Astrocyte of the spinal cord (primary cell): ENCODE data around the gene INTS6.

Experiments
- DNase-seq: peaks from one replicate; pipeline ENCODE4 v3.0.0; 2011; ENCODE audit warnings: low read depth, low spot score
- H3K4me3 ChIP-seq: 2 replicates; pipeline ENCODE4 v1.5.1; 2011; ENCODE audit warnings: low read depth, mild to moderate bottlenecking, low read length, moderate library complexity
- in situ Hi-C: cut with HindIII; loops from 2 replicates; pipeline ENCODE4 v1.10.0; 2017; ENCODE audit warnings: low sequenced_read_pairs
- TF ChIP-seq, protein P1 (sequence below): IDR thresholded peaks from 2 replicates; pipeline ENCODE4 v1.5.1; 2012; ENCODE audit warnings: low read depth, mild to moderate bottlenecking, low read length, inconsistent platforms

INTS6 gene

DNA sequence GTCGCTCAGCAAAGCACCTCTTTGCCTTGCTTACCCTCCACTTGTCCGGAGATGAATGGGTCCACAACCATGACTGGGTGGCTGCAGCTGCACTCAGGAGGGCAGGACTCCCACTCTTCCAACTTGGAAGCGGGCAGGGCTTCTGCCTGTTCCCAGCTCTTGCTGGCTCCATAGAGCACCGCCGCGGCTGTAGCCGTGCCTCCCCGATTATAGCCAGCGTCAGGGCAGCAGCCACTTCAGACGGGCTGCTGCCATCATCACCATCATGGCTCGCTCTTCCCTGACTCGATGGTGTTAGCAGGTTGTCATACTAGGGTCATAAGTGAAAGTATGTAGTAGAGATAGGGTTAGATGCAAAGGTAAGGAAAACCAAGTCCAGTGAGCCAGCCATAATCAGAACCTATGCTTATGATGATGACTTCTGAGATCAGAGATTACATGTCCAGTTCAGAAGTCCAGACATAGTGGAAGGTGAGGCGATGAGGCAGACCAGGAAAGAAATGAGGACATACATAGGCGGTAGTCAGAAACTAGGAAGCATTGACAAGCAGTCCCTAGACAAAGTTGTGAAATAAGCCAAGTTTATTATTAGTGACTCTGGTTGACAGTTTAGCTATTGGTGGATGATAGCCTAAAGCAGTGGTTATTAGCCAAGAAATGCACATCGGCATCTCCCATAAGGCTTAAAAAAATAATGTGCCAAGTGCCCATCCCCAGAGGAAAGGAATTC lies 4.4 kb upstream of the INTS6 start:
- in situ Hi-C loops, result no loop called here
- H3K4me3 ChIP-seq, result no peak overlapping the region
- no peak for DNase-seq
- TF ChIP-seq, protein P1, sequence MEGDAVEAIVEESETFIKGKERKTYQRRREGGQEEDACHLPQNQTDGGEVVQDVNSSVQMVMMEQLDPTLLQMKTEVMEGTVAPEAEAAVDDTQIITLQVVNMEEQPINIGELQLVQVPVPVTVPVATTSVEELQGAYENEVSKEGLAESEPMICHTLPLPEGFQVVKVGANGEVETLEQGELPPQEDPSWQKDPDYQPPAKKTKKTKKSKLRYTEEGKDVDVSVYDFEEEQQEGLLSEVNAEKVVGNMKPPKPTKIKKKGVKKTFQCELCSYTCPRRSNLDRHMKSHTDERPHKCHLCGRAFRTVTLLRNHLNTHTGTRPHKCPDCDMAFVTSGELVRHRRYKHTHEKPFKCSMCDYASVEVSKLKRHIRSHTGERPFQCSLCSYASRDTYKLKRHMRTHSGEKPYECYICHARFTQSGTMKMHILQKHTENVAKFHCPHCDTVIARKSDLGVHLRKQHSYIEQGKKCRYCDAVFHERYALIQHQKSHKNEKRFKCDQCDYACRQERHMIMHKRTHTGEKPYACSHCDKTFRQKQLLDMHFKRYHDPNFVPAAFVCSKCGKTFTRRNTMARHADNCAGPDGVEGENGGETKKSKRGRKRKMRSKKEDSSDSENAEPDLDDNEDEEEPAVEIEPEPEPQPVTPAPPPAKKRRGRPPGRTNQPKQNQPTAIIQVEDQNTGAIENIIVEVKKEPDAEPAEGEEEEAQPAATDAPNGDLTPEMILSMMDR, result no peak

- TF ChIP-seq, protein P1, result no peak
- in situ Hi-C loops, result no loop called here
- no peak overlapping the region for H3K4me3 ChIP-seq
- DNase-seq, result no peak
Measured at GRCh38 chr13:51456510-51456909, 3.7 kb upstream of the INTS6 start.

GRCh38 chr13:51455532-51455931 lies 2.7 kb upstream of the INTS6 start:
- in situ Hi-C loops, result no loop called here
- no peak overlapping the region for H3K4me3 ChIP-seq
- DNase-seq, result no peak
- TF ChIP-seq, protein P1, result no peak

DNA sequence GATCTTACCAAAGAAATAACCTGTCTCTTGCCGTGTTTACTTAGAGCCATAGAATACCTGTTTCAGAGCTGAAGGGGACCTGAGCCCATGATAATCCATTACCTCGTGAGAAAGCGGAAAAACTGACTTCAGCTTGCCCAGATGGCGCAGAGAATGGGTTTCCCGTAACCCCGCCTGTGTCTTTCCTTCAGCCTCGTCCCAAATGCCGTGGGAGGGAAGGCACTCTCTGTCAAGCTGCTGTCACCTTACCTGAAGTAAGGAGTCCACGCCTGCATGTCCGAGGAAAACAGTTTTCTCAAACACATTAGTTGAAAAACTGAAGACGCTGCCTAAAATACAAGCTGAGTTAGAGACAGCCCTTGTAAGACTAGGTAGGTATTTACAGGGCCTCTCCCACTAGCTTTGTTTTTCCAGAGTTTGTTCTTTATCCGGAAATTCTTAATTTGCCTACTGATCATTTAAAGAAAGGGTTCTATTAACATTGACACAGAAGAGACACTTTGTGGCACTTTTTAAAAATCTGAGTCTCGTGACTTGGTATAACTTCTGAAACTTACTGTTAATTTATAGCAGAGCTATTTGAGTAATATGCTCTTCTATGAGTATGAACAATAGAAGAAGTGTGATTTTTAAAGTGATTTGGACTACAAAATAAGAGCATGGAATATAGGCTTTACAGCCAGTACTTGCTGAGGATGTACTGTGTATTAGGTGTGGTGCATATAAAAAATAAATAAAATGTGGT lies 1.3 kb upstream of the INTS6 start:
- H3K4me3 ChIP-seq, result peak overlapping the region; percentile 73
- peak; percentile 40 for DNase-seq
- TF ChIP-seq, protein P1, result no peak
- in situ Hi-C loops, result no loop called here

DNA sequence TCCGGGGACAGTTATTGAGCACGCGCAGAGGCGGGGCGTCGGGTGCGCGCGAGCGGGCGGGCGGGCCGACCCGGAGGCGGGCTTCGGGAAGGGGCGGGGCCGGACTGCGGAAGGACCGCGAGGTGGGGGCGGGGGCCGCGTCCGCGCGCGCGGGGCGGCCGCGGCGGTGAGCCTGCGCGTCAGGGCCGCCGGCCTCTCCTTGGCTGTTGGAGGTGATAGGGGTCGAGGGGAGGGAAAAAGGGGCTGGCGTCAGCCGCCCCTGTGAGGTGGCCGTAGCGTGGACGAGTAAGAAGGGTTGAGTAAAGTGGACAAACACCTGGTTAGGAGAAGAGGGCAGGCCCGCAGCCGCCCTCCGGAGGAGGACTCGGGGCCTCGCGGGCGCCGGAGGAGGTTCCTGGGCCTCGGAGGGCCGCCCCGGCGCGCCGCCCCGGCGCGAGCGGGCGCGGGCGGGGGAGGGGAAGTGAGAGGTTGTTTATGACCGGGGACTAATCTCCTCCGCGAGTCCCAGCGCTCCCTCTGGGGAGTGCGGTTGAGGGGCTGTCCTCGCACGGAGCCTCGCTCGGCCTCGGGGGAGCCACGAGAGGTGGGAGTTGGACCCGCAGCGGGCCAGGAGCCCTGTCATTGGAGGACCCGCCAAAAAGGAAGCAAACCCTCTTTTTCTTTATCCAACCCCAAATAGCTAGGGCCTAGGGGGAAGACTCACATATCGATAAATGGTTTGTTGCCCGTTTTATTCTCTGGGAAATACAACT lies 547 bp upstream of the INTS6 start:
- DNase-seq, result no peak
- TF ChIP-seq, protein P1, result no peak
- H3K4me3 ChIP-seq, result peak overlapping the region; percentile 73
- in situ Hi-C loops, result no loop called here
